PC-3 (cell line): ENCODE results near the gene DIP2C.

Experiments
- EZH2phosphoT487 ChIP-seq: fragments of 300-600 bp; sonication (generic); IDR thresholded peaks from 2 replicates; pipeline ENCODE4 v1.6.1; 2018; ENCODE audit warnings: mild to moderate bottlenecking, antibody characterized with exemption, low read length, borderline replicate concordance
- TF ChIP-seq, protein P1 (sequence below): fragments of 300-600 bp; sonication (generic); conservative IDR thresholded peaks from 2 replicates; pipeline ENCODE4 v1.5.1; 2017; ENCODE audit warnings: antibody characterized with exemption, low read depth, mild to moderate bottlenecking, low read length

DNA sequence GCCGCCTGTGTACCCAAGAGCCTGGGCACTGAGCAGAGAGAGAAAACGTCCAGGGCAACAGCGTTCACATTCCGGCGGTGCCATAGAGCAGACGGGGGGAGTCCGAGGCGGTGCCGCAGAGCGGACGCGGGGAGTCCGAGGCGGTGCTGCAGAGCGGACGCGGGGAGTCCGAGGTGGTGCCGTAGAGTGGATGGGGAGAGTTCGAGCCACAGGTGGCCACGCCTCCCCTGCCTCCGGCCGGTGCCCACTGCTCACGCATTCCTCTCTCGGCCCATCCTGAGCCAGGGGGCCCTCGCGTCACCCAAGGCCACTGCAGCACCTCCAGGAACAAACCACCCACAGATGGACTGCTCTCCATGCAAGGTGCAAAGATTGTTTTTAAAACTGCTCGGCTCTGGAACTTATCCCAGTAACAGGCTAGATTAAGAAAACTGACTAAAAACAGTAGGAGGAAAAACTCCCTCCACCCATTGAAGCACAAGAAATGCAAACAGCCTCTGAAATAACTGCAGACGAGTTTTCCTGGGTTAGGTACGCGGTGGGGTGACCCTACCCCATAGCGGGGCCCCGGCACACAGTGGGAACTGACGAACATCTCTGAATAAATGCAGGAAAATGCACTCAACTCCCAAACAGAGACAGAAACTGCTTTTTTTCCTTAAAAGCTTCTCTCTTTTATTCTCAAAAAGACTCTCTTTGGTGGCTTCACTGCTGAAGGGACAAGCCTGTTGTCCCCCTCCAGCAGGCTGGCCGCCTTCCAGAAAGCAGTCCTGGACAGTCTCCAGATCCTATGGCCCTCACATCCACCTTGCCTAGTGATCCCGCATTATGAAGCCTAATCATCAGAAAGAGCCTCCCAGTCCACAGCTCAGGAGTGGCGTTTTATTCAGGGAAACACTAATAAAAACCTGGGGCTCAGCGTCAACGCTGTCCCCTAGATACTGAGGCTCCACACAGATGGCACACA lies 55.9 kb downstream of the DIP2C start:
- no peak for TF ChIP-seq EZH2phosphoT487
- TF ChIP-seq, protein P1, sequence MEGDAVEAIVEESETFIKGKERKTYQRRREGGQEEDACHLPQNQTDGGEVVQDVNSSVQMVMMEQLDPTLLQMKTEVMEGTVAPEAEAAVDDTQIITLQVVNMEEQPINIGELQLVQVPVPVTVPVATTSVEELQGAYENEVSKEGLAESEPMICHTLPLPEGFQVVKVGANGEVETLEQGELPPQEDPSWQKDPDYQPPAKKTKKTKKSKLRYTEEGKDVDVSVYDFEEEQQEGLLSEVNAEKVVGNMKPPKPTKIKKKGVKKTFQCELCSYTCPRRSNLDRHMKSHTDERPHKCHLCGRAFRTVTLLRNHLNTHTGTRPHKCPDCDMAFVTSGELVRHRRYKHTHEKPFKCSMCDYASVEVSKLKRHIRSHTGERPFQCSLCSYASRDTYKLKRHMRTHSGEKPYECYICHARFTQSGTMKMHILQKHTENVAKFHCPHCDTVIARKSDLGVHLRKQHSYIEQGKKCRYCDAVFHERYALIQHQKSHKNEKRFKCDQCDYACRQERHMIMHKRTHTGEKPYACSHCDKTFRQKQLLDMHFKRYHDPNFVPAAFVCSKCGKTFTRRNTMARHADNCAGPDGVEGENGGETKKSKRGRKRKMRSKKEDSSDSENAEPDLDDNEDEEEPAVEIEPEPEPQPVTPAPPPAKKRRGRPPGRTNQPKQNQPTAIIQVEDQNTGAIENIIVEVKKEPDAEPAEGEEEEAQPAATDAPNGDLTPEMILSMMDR = no peak
